Trophoblast cell (in vitro differentiated cells and primary cell): ENCODE measurements around the gene GRAMD1A. TPM values are rescaled to one million over a fixed set of nuclear protein-coding genes. Genes with fewer than 3 reads are reported as not detected.

ENCODE experiments used
- DNase-seq, 2 donors: peaks; one replicate each; pipeline ENCODE4 v3.0.0-alpha.2; 2016
- H2AFZ ChIP-seq: 2 replicates; pipeline ENCODE4 v1.6.1; 2013; ENCODE audit warnings: low read length, moderate library complexity, mild to moderate bottlenecking; ENCODE audit not compliant: insufficient read depth, poor library complexity
- H2AK5ac ChIP-seq: 2 replicates; pipeline ENCODE4 v1.6.1; 2013; ENCODE audit warnings: mild to moderate bottlenecking, low read length
- H2BK120ac ChIP-seq: 2 replicates; pipeline ENCODE4 v1.6.1; 2013; ENCODE audit warnings: low read length, mild to moderate bottlenecking, moderate library complexity; ENCODE audit not compliant: insufficient read depth, poor library complexity
- H2BK12ac ChIP-seq: 2 replicates; pipeline ENCODE4 v1.6.1; 2013; ENCODE audit warnings: mild to moderate bottlenecking, low read length, moderate library complexity
- H2BK5ac ChIP-seq: 2 replicates; pipeline ENCODE4 v1.6.1; 2013; ENCODE audit warnings: low read length, low read depth, moderate library complexity, mild to moderate bottlenecking; ENCODE audit not compliant: poor library complexity
- H3K14ac ChIP-seq: 2 replicates; pipeline ENCODE4 v1.6.1; 2013; ENCODE audit warnings: mild to moderate bottlenecking, low read length
- H3K18ac ChIP-seq: 2 replicates; pipeline ENCODE4 v1.6.1; 2013; ENCODE audit warnings: mild to moderate bottlenecking, low read length
- H3K23ac ChIP-seq: 2 replicates; pipeline ENCODE4 v1.6.1; 2013; ENCODE audit warnings: low read length
- H3K27ac ChIP-seq: 2 replicates; pipeline ENCODE4 v1.5.1; 2013; ENCODE audit warnings: low read depth, mild to moderate bottlenecking, inconsistent platforms, low read length, moderate library complexity
- H3K27me3 ChIP-seq: 2 replicates; pipeline ENCODE4 v1.6.1; 2013; ENCODE audit warnings: inconsistent platforms, mild to moderate bottlenecking, low read length, moderate library complexity; ENCODE audit not compliant: insufficient read depth
- H3K36me3 ChIP-seq, 2 experiments: 1 replicate in 1 of 2; 2 replicates in 1 of 2; pipeline ENCODE4 v1.6.1; 2013; ENCODE audit warnings: low read length in 2 of 2, mild to moderate bottlenecking in 2 of 2, moderate library complexity in 1 of 2; ENCODE audit not compliant: insufficient read depth in 2 of 2, control insufficient read depth in 1 of 2
- H3K4ac ChIP-seq: 2 replicates; pipeline ENCODE4 v1.6.1; 2013; ENCODE audit warnings: low read depth, mild to moderate bottlenecking, low read length, moderate library complexity
- H3K4me1 ChIP-seq, 2 experiments: 1 replicate in 1 of 2; 2 replicates in 1 of 2; pipeline ENCODE4 v1.6.1; 2013; ENCODE audit warnings: low read length in 2 of 2, mild to moderate bottlenecking in 2 of 2, moderate library complexity in 1 of 2; ENCODE audit not compliant: insufficient read depth in 2 of 2, control insufficient read depth in 1 of 2
- H3K4me2 ChIP-seq: 2 replicates; pipeline ENCODE4 v1.6.1; 2013; ENCODE audit warnings: inconsistent platforms, mild to moderate bottlenecking, low read length, moderate library complexity
- H3K4me3 ChIP-seq: 2 replicates; pipeline ENCODE4 v1.5.1; 2013; ENCODE audit warnings: mild to moderate bottlenecking, low read depth, low read length, inconsistent platforms
- H3K79me1 ChIP-seq: one replicate; pipeline ENCODE4 v1.6.1; 2013; ENCODE audit warnings: low read length
- H3K79me2 ChIP-seq: 2 replicates; pipeline ENCODE4 v1.6.1; 2013; ENCODE audit warnings: low read length, mild to moderate bottlenecking; ENCODE audit not compliant: control insufficient read depth, insufficient read depth, poor library complexity
- H3K9ac ChIP-seq: 2 replicates; pipeline ENCODE4 v1.6.1; 2013; ENCODE audit warnings: mild to moderate bottlenecking, low read length
- H3K9me3 ChIP-seq: 2 replicates; pipeline ENCODE4 v1.6.1; 2013; ENCODE audit warnings: low read depth, mild to moderate bottlenecking, control low read depth, inconsistent platforms, low read length; ENCODE audit not compliant: insufficient read depth
- H4K12ac ChIP-seq: 2 replicates; pipeline ENCODE4 v1.6.1; 2013; ENCODE audit warnings: low read depth, mild to moderate bottlenecking, low read length, moderate library complexity
- H4K8ac ChIP-seq: 2 replicates; pipeline ENCODE4 v1.6.1; 2013; ENCODE audit warnings: low read depth, mild to moderate bottlenecking, low read length, moderate library complexity
- H4K91ac ChIP-seq: one replicate; pipeline ENCODE4 v1.6.1; 2013; ENCODE audit warnings: low read depth, mild to moderate bottlenecking, low read length, moderate library complexity
- WGBS: extraction: QIAGEN DNeasy Blood & Tissue Kit; methylation state at CpG from one replicate; pipeline ENCODE4 v1.1.7; 2013; ENCODE audit warnings: missing lambda C conversion rate; ENCODE audit not compliant: insufficient read length, insufficient coverage; ENCODE audit errors: extremely low coverage; 5-methylcytosine and 5-hydroxymethylcytosine counted together
- polyA plus RNA-seq: library from polyadenylated mRNA; stranded (reverse); fragments of 200-250 nt; gene quantifications from 2 replicates; pipeline ENCODE4 v1.2.3, GENCODE V29; 2013

Gene GRAMD1A
- polyA plus RNA-seq: 48.7 and 50.2 TPM in 2 replicates

- Histone ChIP-seq H3K4me1 (peaks cover 9 to 21% of the 10 kb centered on the region in 2 experiments), H2AK5ac (peak within 1 kb of the TSS; percentile 95), H3K27ac (peak within 1 kb of the TSS; percentile 82), H3K14ac (peak within 1 kb of the TSS; percentile 92), H3K4me3 (peak within 1 kb of the TSS; percentile 88), H3K4ac (peak within 1 kb of the TSS; percentile 92), H4K8ac (peak within 1 kb of the TSS; percentile 93), H3K79me1 (peaks cover 10% of the 10 kb centered on the region), H2BK120ac (peak within 1 kb of the TSS; percentile 72), H2BK12ac (peak within 1 kb of the TSS; percentile 28), H3K79me2 (peaks cover 9% of the 10 kb centered on the region), H4K91ac (peak within 1 kb of the TSS; percentile 94), H3K23ac (no peak within 1 kb of the TSS), H2AFZ (peak within 1 kb of the TSS; percentile 93), H3K27me3 (no peaks in the 10 kb centered on the region), H3K4me2 (peak within 1 kb of the TSS; percentile 75), H4K12ac (peak within 1 kb of the TSS; percentile 86), H2BK5ac (peak within 1 kb of the TSS; percentile 70), H3K9me3 (peaks cover 2% of the 10 kb centered on the region), H3K9ac (peak within 1 kb of the TSS; percentile 59), H3K18ac (peak within 1 kb of the TSS; percentile 92), H3K36me3 (peaks cover 1 to 11% of the 10 kb centered on the region in 2 experiments)
- peak; percentile 75 to 84 for DNase-seq
- WGBS: no CpG with 5 or more reads among the region's 45 CpGs
These were observed at the start of gene GRAMD1A for GRCh38 chr19:34999498-35000337. Gene GRAMD1A, plus strand, starts transcription at chr19:35000323. Its CDS starts 156 bp downstream, at chr19:35000479.

- H3K9me3 ChIP-seq: peaks cover 13% of the 10 kb centered on the region
- H3K79me2 ChIP-seq: no peaks in the 10 kb centered on the region
- H3K27me3 ChIP-seq: no peaks in the 10 kb centered on the region
- H4K91ac ChIP-seq: no peak overlapping the region
- H2BK5ac ChIP-seq: no peak overlapping the region
- no peak overlapping the region for H3K23ac ChIP-seq
- H4K12ac ChIP-seq: no peak overlapping the region
- no peak overlapping the region for H3K14ac ChIP-seq
- H2BK12ac ChIP-seq: no peak overlapping the region
- no peaks in the 10 kb centered on the region for H3K79me1 ChIP-seq
- H3K36me3 ChIP-seq: peaks cover 6 to 9% of the 10 kb centered on the region in 2 experiments
- H4K8ac ChIP-seq: no peak overlapping the region
- no peak overlapping the region for H3K4me2 ChIP-seq
- no peaks in the 10 kb centered on the region for H3K4me1 ChIP-seq
- no peak overlapping the region for H3K4me3 ChIP-seq
- H3K18ac ChIP-seq: no peak overlapping the region
- H3K27ac ChIP-seq: no peak overlapping the region
- no peak overlapping the region for H2AK5ac ChIP-seq
- H2BK120ac ChIP-seq: no peak overlapping the region
- no peak overlapping the region for H2AFZ ChIP-seq
- no peak overlapping the region for H3K9ac ChIP-seq
- H3K4ac ChIP-seq: no peak overlapping the region
- no peak for DNase-seq
These were observed 47.0 kb upstream of the GRAMD1A start for GRCh38 chr19:34953092-34953491.

DNA sequence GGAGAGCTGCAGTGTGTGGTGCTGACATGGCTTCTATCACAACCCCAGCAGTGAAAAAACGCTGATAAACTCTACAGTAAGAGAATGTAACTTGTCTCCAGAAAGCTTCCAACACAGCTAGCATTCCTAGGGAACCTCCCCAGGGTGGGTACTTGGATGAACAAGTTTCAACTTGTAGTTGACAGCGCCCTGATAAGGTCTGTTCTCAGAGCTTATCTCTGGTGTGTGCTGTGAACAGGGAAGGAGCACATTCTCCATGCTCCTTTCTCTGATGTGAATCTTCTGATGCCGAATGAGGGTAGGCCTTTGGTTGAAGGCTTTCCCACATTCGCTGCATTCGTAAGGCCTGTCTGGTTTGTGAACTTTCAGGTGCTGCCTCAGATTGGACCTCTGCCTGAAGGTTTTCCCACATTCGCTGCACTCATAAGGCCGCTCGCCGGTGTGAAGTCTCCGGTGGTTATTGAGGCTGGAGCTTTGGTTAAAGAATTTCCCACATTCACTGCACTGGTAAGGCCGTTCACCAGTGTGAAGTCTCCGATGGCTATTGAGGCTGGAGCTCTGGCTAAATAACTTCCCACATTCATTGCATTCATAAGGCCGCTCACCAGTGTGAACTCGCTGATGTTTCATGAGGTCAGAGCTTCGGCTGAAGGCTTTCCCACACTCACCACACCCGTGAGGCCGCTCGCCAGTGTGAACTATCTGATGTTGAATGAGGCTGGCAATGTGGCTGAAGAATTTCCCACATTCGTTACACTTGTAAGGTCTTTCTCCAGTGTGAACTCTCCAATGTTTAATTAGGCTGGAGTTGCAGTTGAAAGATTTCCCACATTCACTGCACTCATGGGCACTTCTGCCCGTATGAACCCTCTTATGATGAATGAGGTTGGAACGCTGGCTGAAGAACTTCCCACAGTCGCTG lies 42.0 kb upstream of the GRAMD1A start:
- Histone ChIP-seq H2AFZ (no peak overlapping the region), H3K79me1 (no peaks in the 10 kb centered on the region), H3K23ac (no peak overlapping the region), H4K91ac (no peak overlapping the region), H2BK5ac (no peak overlapping the region), H3K27ac (no peak overlapping the region), H3K9me3 (peaks cover 37% of the 10 kb centered on the region), H3K27me3 (no peaks in the 10 kb centered on the region), H2AK5ac (no peak overlapping the region), H3K18ac (no peak overlapping the region), H3K14ac (no peak overlapping the region), H3K79me2 (no peaks in the 10 kb centered on the region), H3K36me3 (peaks cover 23 to 37% of the 10 kb centered on the region in 2 experiments), H4K12ac (no peak overlapping the region), H3K4me1 (peaks cover 7 to 8% of the 10 kb centered on the region in 2 experiments), H3K9ac (no peak overlapping the region), H3K4me2 (no peak overlapping the region), H3K4me3 (no peak overlapping the region), H2BK120ac (no peak overlapping the region), H3K4ac (no peak overlapping the region), H4K8ac (no peak overlapping the region), H2BK12ac (no peak overlapping the region)
- WGBS: no CpG with 5 or more reads among the region's 22 CpGs
- no peak for DNase-seq

DNA sequence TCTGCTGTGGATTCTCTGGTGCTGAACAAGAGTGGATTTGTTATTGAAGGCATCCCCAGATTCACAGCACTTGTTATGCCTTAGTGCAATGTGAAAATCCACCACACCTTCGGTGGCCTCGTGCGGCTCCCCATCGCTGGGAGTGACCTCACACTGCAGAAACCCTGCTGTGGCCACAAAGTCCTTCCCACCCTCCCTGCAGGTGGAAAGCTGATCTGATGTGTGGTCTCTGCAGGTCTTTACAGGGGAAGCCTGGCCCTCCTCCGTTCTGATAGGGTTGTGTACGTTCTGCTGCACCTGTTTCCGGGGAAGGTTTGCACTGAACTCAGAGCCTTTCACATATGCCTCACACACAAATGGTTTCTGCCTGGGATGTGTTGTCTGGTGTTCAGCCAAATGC lies 41.1 kb upstream of the GRAMD1A start:
- H3K14ac ChIP-seq: no peak overlapping the region
- H2BK120ac ChIP-seq: no peak overlapping the region
- H3K4me1 ChIP-seq: peaks cover 11 to 13% of the 10 kb centered on the region in 2 experiments
- peaks cover 23 to 37% of the 10 kb centered on the region in 2 experiments for H3K36me3 ChIP-seq
- H3K79me1 ChIP-seq: peaks cover 6% of the 10 kb centered on the region
- no peak overlapping the region for H3K18ac ChIP-seq
- H3K4me2 ChIP-seq: no peak overlapping the region
- no peak overlapping the region for H3K4me3 ChIP-seq
- H3K4ac ChIP-seq: no peak overlapping the region
- H3K23ac ChIP-seq: no peak overlapping the region
- no peak overlapping the region for H4K8ac ChIP-seq
- no peak overlapping the region for H4K91ac ChIP-seq
- H2BK12ac ChIP-seq: no peak overlapping the region
- H3K27ac ChIP-seq: no peak overlapping the region
- DNase-seq: no peak
- no peaks in the 10 kb centered on the region for H3K27me3 ChIP-seq
- H2AFZ ChIP-seq: no peak overlapping the region
- H4K12ac ChIP-seq: no peak overlapping the region
- H3K9ac ChIP-seq: no peak overlapping the region
- no peak overlapping the region for H2BK5ac ChIP-seq
- no peak overlapping the region for H2AK5ac ChIP-seq
- peaks cover 3% of the 10 kb centered on the region for H3K79me2 ChIP-seq
- WGBS: no CpG with 5 or more reads among the region's 7 CpGs
- peaks cover 37% of the 10 kb centered on the region for H3K9me3 ChIP-seq
